Spleen (tissue), 11 donors: ENCODE results near the gene UFSP2. TPM values are rescaled to one million over a fixed set of nuclear protein-coding genes. Genes with fewer than 3 reads are reported as not detected.

Experiments
- DNase-seq: peaks from one replicate; pipeline ENCODE4 v3.0.0-alpha.2; 2020
- H3K27ac ChIP-seq, 8 donors: fragments of 200-600 bp; sonication (generic) in 7 of 8; 1 replicate in 4 of 8; 2 replicates in 4 of 8; pipeline versions ENCODE4 v1.5.0 to v1.8.0; 2016 to 2021; ENCODE audit warnings: inconsistent platforms in 4 of 8, mild to moderate bottlenecking in 4 of 8, moderate library complexity in 1 of 8
- H3K27me3 ChIP-seq, 7 donors: fragments of 200-600 bp; sonication (generic) in 6 of 7; replicated peaks in 1 of 7; 1 replicate in 4 of 7; 2 replicates in 3 of 7; pipeline versions ENCODE4 v1.5.0 to v1.8.0; 2016 to 2021; ENCODE audit warnings: inconsistent platforms in 3 of 7, mild to moderate bottlenecking in 1 of 7
- H3K36me3 ChIP-seq, 6 donors: fragments of 200-600 bp; sonication (generic) in 5 of 6; 1 replicate in 4 of 6; 2 replicates in 2 of 6; pipeline versions ENCODE4 v1.5.0 to v1.8.0; 2016 to 2021; ENCODE audit warnings: inconsistent platforms in 2 of 6
- H3K4me1 ChIP-seq, 6 donors: fragments of 200-600 bp; sonication (generic) in 5 of 6; 1 replicate in 3 of 6; 2 replicates in 3 of 6; pipeline versions ENCODE4 v1.5.0 to v1.8.0; 2016 to 2021; ENCODE audit warnings: inconsistent platforms in 3 of 6
- H3K4me3 ChIP-seq, 8 donors: fragments of 200-600 bp; sonication (generic) in 7 of 8; 1 replicate in 4 of 8; 2 replicates in 4 of 8; pipeline versions ENCODE4 v1.5.0 to v1.8.0; 2016 to 2021; ENCODE audit warnings: inconsistent platforms in 4 of 8, mild to moderate bottlenecking in 4 of 8, moderate library complexity in 2 of 8
- H3K9me3 ChIP-seq, 8 donors: fragments of 200-600 bp; sonication (generic) in 7 of 8; 1 replicate in 4 of 8; 2 replicates in 4 of 8; pipeline versions ENCODE4 v1.5.0 to v1.8.0; 2016 to 2021; ENCODE audit warnings: inconsistent platforms in 4 of 8
- CTCF ChIP-seq, 11 experiments: fragments of 200-600 bp in 7 of 11; fragments of 450-650 bp in 4 of 11; sonication (generic) in 4 of 11; IDR thresholded peaks in 8 of 11; conservative IDR thresholded peaks in 3 of 11; 1 replicate in 7 of 11; 2 replicates in 4 of 11; pipeline versions ENCODE4 v1.4.0 to v1.8.0; 2016 to 2021; ENCODE audit warnings: antibody characterized with exemption in 11 of 11, inconsistent platforms in 4 of 11, mild to moderate bottlenecking in 1 of 11
- POLR2A ChIP-seq, 3 donors: fragments of 450-650 bp; IDR thresholded peaks; one replicate each; pipeline ENCODE4 v1.5.1; 2017; ENCODE audit warnings: antibody characterized with exemption in 3 of 3, mild to moderate bottlenecking in 1 of 3
- POLR2AphosphoS5 ChIP-seq, 3 donors: sonication (generic); formaldehyde crosslinking; IDR thresholded peaks; one replicate each; pipeline ENCODE4 v1.5.1; 2017; ENCODE audit warnings: antibody characterized with exemption in 3 of 3
- WGBS, 5 donors: extraction: QIAGEN DNeasy Blood & Tissue Kit in 3 of 5; methylation state at CpG; one replicate each; pipeline versions ENCODE4 v1.1.5 to v1.1.7; 2013 to 2018; 5-methylcytosine and 5-hydroxymethylcytosine counted together
- intact Hi-C: fragments of 100-400 bp; cut with DNase I; formaldehyde crosslinking; loops from one replicate; pipeline ENCODE4 v1.15.0; 2023; ENCODE audit warnings: low total_unique reads
- polyA plus RNA-seq, 3 donors: library from polyadenylated mRNA; stranded (reverse); fragments of 200-250 nt; gene quantifications; one replicate each; pipeline ENCODE4 v1.2.1, GENCODE V29; 2013
- total RNA-seq, 7 donors: library from RNA; depleted of rRNA in 3 of 7; stranded (reverse); fragments of >200 nt in 3 of 7; fragmentation: NEBNext Ultra II Directional in 4 of 7; extraction: Animal tissue kit (Norgen Biotek cat#: 25700) in 4 of 7; gene quantifications; one replicate each; pipeline versions ENCODE4 v1.1.0 to v1.2.1, GENCODE V29; 2016 to 2021
- donor health status: healthy with polysubstance abuse.
- donor health status: DM: no; HTN: no; CAD: no; lungs with moderate emphysema.
- donor health status: DM: no; HTN: no; CAD: no.
- donor health status: Bipolar disorder and iron deficiency.
- donor health status: healthy.
- donor health status: DM: no; HTN: no; CAD: no.
- donor health status: DM: yes; HTN: yes; CAD: no.

UFSP2 gene
- total and polyA plus RNA-seq, 10 donors: 11.0 to 44.1 (median 25.0) TPM

GRCh38 chr4:185457136-185457535, 31.4 kb upstream of the UFSP2 start:
- no peak for DNase-seq
- no peak overlapping the region for H3K27ac ChIP-seq
- no peaks in the 10 kb centered on the region for H3K9me3 ChIP-seq
- H3K27me3 ChIP-seq: peaks cover 0 to 8% (median 0%) of the 10 kb centered on the region in 7 donors
- no peak overlapping the region for H3K4me3 ChIP-seq
- H3K36me3 ChIP-seq: no peaks in the 10 kb centered on the region
- TF ChIP-seq POLR2A (IDR thresholded peaks at IDR 0.05) (no peak), CTCF (IDR thresholded peaks at IDR 0.05 in 8 of 11, conservative IDR thresholded peaks at IDR 0.05 in 3 of 11) (no peak), POLR2AphosphoS5 (IDR thresholded peaks at IDR 0.05) (no peak)
- intact Hi-C loops: no loop called here
- no peaks in the 10 kb centered on the region for H3K4me1 ChIP-seq
- WGBS, 5 donors: 59 to 64% (median 60%) methylated on average over 3 of the region's 3 CpGs

GRCh38 chr4:185456131-185456530, 30.4 kb upstream of the UFSP2 start:
- intact Hi-C loops: no loop called here
- TF ChIP-seq CTCF (IDR thresholded peaks at IDR 0.05 in 8 of 11, conservative IDR thresholded peaks at IDR 0.05 in 3 of 11): no peak
- DNase-seq: no peak
- WGBS, 5 donors: 39 to 69% (median 46%) methylated on average over 2 of the region's 2 CpGs
- H3K4me1 ChIP-seq: no peaks in the 10 kb centered on the region
- H3K4me3 ChIP-seq: no peak overlapping the region
- H3K36me3 ChIP-seq: no peaks in the 10 kb centered on the region
- H3K27ac ChIP-seq: no peak overlapping the region
- H3K27me3 ChIP-seq: peaks cover 0 to 8% (median 0%) of the 10 kb centered on the region in 7 donors
- no peaks in the 10 kb centered on the region for H3K9me3 ChIP-seq

- TF ChIP-seq CTCF (IDR thresholded peaks at IDR 0.05 in 8 of 11, conservative IDR thresholded peaks at IDR 0.05 in 3 of 11) (no peak), POLR2A (IDR thresholded peaks at IDR 0.05) (no peak), POLR2AphosphoS5 (IDR thresholded peaks at IDR 0.05) (no peak)
- intact Hi-C loops: no loop called here
- H3K27me3 ChIP-seq: peaks cover 0 to 5% (median 0%) of the 10 kb centered on the region in 7 donors
- H3K36me3 ChIP-seq: no peaks in the 10 kb centered on the region
- WGBS, 5 donors: 80 to 93% (median 88%) methylated on average over 2 of the region's 2 CpGs
- no peak overlapping the region for H3K4me3 ChIP-seq
- DNase-seq: no peak
- no peak overlapping the region for H3K27ac ChIP-seq
- H3K9me3 ChIP-seq: no peaks in the 10 kb centered on the region
- no peaks in the 10 kb centered on the region for H3K4me1 ChIP-seq
Measured at GRCh38 chr4:185445209-185445608, 19.4 kb upstream of the UFSP2 start.

GRCh38 chr4:185441479-185441878, 15.7 kb upstream of the UFSP2 start:
- no peak overlapping the region for H3K27ac ChIP-seq
- H3K9me3 ChIP-seq: no peaks in the 10 kb centered on the region
- WGBS, 5 donors: 86 to 96% (median 95%) methylated on average over 2 of the region's 2 CpGs
- H3K36me3 ChIP-seq: no peaks in the 10 kb centered on the region
- TF ChIP-seq CTCF (IDR thresholded peaks at IDR 0.05 in 8 of 11, conservative IDR thresholded peaks at IDR 0.05 in 3 of 11): no peak
- no peak overlapping the region for H3K4me3 ChIP-seq
- intact Hi-C loops: no loop called here
- no peaks in the 10 kb centered on the region for H3K4me1 ChIP-seq
- H3K27me3 ChIP-seq: peaks cover 0 to 6% (median 0%) of the 10 kb centered on the region in 7 donors
- DNase-seq: no peak
